Raji (cell line): ENCODE data around the gene MYLK3.

ENCODE experiments used
- POLR2A ChIP-seq: IDR thresholded peaks from 2 replicates; pipeline ENCODE4 v1.6.1; 2011; ENCODE audit warnings: low read depth, low read length, control low read depth; ENCODE audit not compliant: insufficient read depth

The MYLK3 gene

GRCh38 chr16:46690281-46691178 lies 57.6 kb downstream of the MYLK3 start:
- TF ChIP-seq POLR2A, result no peak

- peak; percentile 70 for TF ChIP-seq POLR2A
Measured at GRCh38 chr16:46689365-46690280, 58.5 kb downstream of the MYLK3 start, which contains the start of gene ORC6. Gene ORC6, plus strand, starts transcription at chr16:46689659. Its CDS starts 47 bp downstream, at chr16:46689706.

- peak; percentile 81 for TF ChIP-seq POLR2A
Measured at GRCh38 chr16:46688654-46689364, 59.3 kb downstream of the MYLK3 start, which contains the start of gene VPS35. Gene VPS35, minus strand, starts transcription at chr16:46689178. Its CDS starts 45 bp downstream, at chr16:46689133.

- TF ChIP-seq POLR2A, result no peak
Measured at GRCh38 chr16:46688101-46688653, 60.0 kb downstream of the MYLK3 start.

GRCh38 chr16:46687486-46687885 lies 60.7 kb downstream of the MYLK3 start:
- TF ChIP-seq POLR2A, result no peak

GRCh38 chr16:46686815-46687473 lies 61.2 kb downstream of the MYLK3 start:
- TF ChIP-seq POLR2A, result no peak

GRCh38 chr16:46673320-46674013 lies 74.7 kb downstream of the MYLK3 start:
- no peak for TF ChIP-seq POLR2A

GRCh38 chr16:46662123-46662522 lies 86.0 kb downstream of the MYLK3 start:
- TF ChIP-seq POLR2A, result no peak

- TF ChIP-seq POLR2A, result no peak
Measured at GRCh38 chr16:46658925-46659324, 89.2 kb downstream of the MYLK3 start.
